ENCODE results near the gene TMPRSS13. TPM values are rescaled to one million over a fixed set of nuclear protein-coding genes. Genes with fewer than 3 reads are reported as not detected.

The TMPRSS13 gene
- total RNA-seq, 2 donors from 2014 or later = 1.2 to 14.7 TPM

DNA sequence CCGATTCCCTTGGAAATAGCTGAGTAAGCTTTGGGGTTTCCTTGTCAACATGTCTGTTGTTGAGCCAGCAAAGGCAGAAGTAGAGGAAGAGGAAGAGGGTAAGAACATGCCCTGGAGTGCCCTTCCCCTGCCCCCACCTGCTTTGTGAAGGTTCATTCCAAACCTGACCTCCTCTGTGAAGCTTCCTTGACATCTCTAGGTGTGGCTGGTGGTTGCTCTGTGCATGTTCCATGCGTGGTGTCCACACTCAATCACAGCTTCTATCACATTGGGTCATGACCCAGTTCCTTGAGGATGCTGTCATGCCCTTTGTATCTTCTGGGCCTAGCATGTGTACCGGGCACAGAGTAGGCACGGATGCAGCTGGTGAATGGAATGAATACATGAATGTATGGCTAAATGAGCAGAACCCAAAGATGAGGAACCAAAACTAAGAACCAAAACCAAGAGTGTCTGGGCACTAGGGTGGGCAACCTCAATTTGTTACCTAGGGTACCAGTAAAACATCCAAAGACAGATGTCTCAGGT is 29.0 kb downstream of the TMPRSS13 start:
- WGBS = 79% methylated on average over 4 of the region's 4 CpGs
- no peaks in the 10 kb centered on the region for H3K9me3 ChIP-seq
- H3K27me3 ChIP-seq (replicated peaks; ENCODE audit: insufficient read depth) = no peaks in the 10 kb centered on the region
- no peak overlapping the region for H3K4me3 ChIP-seq
- H3K27ac ChIP-seq = no peak overlapping the region
- TF ChIP-seq, protein P1, sequence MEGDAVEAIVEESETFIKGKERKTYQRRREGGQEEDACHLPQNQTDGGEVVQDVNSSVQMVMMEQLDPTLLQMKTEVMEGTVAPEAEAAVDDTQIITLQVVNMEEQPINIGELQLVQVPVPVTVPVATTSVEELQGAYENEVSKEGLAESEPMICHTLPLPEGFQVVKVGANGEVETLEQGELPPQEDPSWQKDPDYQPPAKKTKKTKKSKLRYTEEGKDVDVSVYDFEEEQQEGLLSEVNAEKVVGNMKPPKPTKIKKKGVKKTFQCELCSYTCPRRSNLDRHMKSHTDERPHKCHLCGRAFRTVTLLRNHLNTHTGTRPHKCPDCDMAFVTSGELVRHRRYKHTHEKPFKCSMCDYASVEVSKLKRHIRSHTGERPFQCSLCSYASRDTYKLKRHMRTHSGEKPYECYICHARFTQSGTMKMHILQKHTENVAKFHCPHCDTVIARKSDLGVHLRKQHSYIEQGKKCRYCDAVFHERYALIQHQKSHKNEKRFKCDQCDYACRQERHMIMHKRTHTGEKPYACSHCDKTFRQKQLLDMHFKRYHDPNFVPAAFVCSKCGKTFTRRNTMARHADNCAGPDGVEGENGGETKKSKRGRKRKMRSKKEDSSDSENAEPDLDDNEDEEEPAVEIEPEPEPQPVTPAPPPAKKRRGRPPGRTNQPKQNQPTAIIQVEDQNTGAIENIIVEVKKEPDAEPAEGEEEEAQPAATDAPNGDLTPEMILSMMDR (IDR thresholded peaks at IDR 0.05) = no peak
- no peak for TF ChIP-seq POLR2AphosphoS5 (IDR thresholded peaks at IDR 0.05)
- no peak for TF ChIP-seq POLR2A (IDR thresholded peaks at IDR 0.05)
- no peaks in the 10 kb centered on the region for H3K4me1 ChIP-seq (replicated peaks)
- no peak for DNase-seq (ENCODE audit: low spot score)
- no peaks in the 10 kb centered on the region for H3K36me3 ChIP-seq
- intact Hi-C loops (cut with DNase I) = no loop called here

DNA sequence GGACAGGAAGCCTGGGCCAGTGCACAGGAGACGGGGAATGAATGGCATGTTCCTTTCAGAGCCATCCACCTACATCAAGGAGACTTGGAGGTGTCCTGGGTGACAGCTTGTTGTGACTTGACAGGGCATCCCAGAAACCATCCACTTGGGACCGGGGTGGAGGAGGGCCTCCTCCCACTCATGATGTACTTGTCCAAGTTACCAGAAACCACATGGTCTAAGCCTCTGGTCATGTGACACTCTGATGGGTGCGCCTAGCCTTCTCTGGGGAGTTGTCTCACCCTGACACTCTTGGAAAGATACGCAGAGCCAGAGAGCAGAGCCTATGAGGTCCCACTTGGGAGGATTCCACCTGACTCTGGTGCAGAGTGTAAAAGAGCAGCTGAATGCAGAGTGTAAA is 31.1 kb downstream of the TMPRSS13 start:
- Histone ChIP-seq H3K36me3 (no peaks in the 10 kb centered on the region), H3K4me3 (no peak overlapping the region), H3K27ac (no peak overlapping the region), H3K4me1 (replicated peaks) (no peaks in the 10 kb centered on the region), H3K9me3 (no peaks in the 10 kb centered on the region), H3K27me3 (replicated peaks; ENCODE audit: insufficient read depth) (no peaks in the 10 kb centered on the region)
- DNase-seq (ENCODE audit: low spot score) = no peak
- TF ChIP-seq POLR2A (IDR thresholded peaks at IDR 0.05) (no peak), POLR2AphosphoS5 (IDR thresholded peaks at IDR 0.05) (no peak)
- TF ChIP-seq, protein P1 (IDR thresholded peaks at IDR 0.05) = no peak
- intact Hi-C loops (cut with DNase I) = no loop called here
- 84% methylated on average over 4 of the region's 4 CpGs for WGBS

DNA sequence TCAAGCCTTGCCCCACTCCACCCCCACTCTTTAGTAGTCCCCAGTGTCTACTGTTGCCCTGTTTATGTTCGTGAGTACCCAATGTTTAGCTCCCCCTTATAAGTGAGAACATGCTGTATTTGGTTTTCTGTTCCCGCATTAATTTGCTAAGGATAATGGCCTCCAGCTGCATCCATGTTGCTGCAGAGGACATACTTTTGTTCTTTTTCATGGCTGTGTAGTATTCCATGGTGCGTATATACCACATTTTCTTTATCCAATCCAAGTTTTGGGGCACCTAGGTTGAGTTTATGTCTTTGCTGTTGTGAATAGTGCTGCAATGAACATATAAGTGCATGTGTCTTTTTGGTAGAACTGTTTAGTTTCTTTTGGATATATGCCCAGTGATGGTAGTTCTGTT is 36.6 kb downstream of the TMPRSS13 start:
- DNase-seq (ENCODE audit: low spot score) = no peak
- H3K4me3 ChIP-seq = no peak overlapping the region
- no peak for TF ChIP-seq POLR2A (IDR thresholded peaks at IDR 0.05)
- TF ChIP-seq, protein P1 (IDR thresholded peaks at IDR 0.05) = no peak
- no peak for TF ChIP-seq POLR2AphosphoS5 (IDR thresholded peaks at IDR 0.05)
- H3K36me3 ChIP-seq = no peaks in the 10 kb centered on the region
- H3K27ac ChIP-seq = no peak overlapping the region
- 98% methylated on average over 3 of the region's 3 CpGs for WGBS
- H3K4me1 ChIP-seq (replicated peaks) = no peaks in the 10 kb centered on the region
- intact Hi-C loops (cut with DNase I) = no loop called here
- H3K27me3 ChIP-seq (replicated peaks; ENCODE audit: insufficient read depth) = no peaks in the 10 kb centered on the region
- H3K9me3 ChIP-seq = no peaks in the 10 kb centered on the region

DNA sequence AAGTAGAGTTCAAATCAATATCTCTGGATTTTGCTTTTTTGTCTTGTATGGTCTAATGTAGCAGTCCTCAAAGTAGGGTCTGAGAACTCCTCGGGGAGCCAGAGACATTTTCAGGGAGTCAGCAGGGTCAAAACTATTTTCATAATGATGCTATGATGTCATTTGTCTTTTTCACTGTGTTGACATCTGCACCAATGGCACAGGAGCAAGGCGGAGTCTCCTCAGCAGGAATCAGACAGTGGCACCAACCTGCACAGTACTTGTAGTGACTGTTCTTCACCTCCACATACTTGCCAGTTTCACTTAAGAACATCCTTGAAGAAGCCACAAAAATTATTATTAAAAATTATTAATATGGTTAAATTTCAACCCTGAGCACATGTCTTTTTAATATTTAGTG is 37.8 kb downstream of the TMPRSS13 start:
- TF ChIP-seq, protein P1 (IDR thresholded peaks at IDR 0.05) = no peak
- TF ChIP-seq POLR2AphosphoS5 (IDR thresholded peaks at IDR 0.05) = no peak
- TF ChIP-seq POLR2A (IDR thresholded peaks at IDR 0.05) = no peak
- Histone ChIP-seq H3K4me3 (no peak overlapping the region), H3K27ac (no peak overlapping the region), H3K36me3 (no peaks in the 10 kb centered on the region), H3K27me3 (replicated peaks; ENCODE audit: insufficient read depth) (no peaks in the 10 kb centered on the region), H3K4me1 (replicated peaks) (no peaks in the 10 kb centered on the region), H3K9me3 (no peaks in the 10 kb centered on the region)
- DNase-seq (ENCODE audit: low spot score) = no peak
- WGBS = 94% methylated on average over 2 of the region's 2 CpGs
- intact Hi-C loops (cut with DNase I) = no loop called here

DNA sequence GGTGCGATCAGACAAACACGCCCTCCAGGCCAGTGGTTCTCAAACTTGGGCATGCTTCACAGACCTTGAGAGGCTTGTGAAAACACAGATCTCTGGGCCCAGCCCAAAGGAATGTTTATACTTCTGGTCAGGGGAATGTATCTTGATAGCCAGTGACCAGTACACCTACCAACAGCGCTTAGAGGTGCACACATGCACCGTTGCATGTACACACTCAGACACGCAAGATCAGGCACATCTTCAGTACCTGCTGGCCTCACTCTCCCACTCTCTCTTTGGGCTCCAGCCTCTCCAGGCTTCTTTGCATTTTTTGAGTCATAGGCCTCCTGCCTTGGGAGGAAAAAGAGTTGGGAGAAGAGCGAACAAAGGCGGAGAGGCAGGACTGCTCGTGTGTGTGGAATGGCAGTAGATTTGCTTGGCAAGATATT is 41.0 kb downstream of the TMPRSS13 start:
- H3K4me3 ChIP-seq = no peak overlapping the region

More for the DNA sequence above, 41.0 kb downstream of the TMPRSS13 start:
- 79% methylated on average over 8 of the region's 8 CpGs for WGBS
- no peak for DNase-seq (ENCODE audit: low spot score)
- TF ChIP-seq, protein P1 (IDR thresholded peaks at IDR 0.05) = no peak
- TF ChIP-seq POLR2AphosphoS5 (IDR thresholded peaks at IDR 0.05) = no peak
- TF ChIP-seq POLR2A (IDR thresholded peaks at IDR 0.05) = no peak
- intact Hi-C loops (cut with DNase I) = no loop called here
- no peaks in the 10 kb centered on the region for H3K36me3 ChIP-seq
- H3K4me1 ChIP-seq (replicated peaks) = no peaks in the 10 kb centered on the region
- no peaks in the 10 kb centered on the region for H3K27me3 ChIP-seq (replicated peaks; ENCODE audit: insufficient read depth)
- no peaks in the 10 kb centered on the region for H3K9me3 ChIP-seq
- H3K27ac ChIP-seq = no peak overlapping the region
